HG02852 (cell line): Measurements from ENCODE around the gene ZNF324.
A peak's percentile ranks its signal among the peaks of the same experiment; 100 is the strongest.
"Not testable (repeated sequence)": the region's sequence is repeated elsewhere in the genome, so short reads cannot be mapped to it uniquely, and the experiment has no call there.

Source experiments
- ATAC-seq: cut with Tn5 transposase; IDR thresholded peaks from one replicate; pipeline ENCODE4 v1.9.1; 2021; ENCODE audit warnings: mild to moderate bottlenecking, moderate library complexity; ENCODE audit not compliant: unreplicated experiment

Gene ZNF324

GRCh38 chr19:58498316-58499020, 31.6 kb downstream of the ZNF324 start:
- peak; percentile 11 for ATAC-seq

GRCh38 chr19:58499021-58499927, 32.4 kb downstream of the ZNF324 start:
- ATAC-seq = peak; percentile 87

- no peak for ATAC-seq
These were observed 33.4 kb downstream of the ZNF324 start for GRCh38 chr19:58500242-58500641.

- ATAC-seq = not testable (repeated sequence)
These were observed 40.8 kb downstream of the ZNF324 start for GRCh38 chr19:58507602-58508223.

GRCh38 chr19:58509731-58510083, 42.8 kb downstream of the ZNF324 start:
- no peak for ATAC-seq

- ATAC-seq = no peak
These were observed 43.4 kb downstream of the ZNF324 start for GRCh38 chr19:58510084-58510862.

GRCh38 chr19:58511353-58512208, 44.7 kb downstream of the ZNF324 start, which contains the start of gene SLC27A5:
TSS of gene SLC27A5 (minus strand) at chr19:58511992. CDS start at chr19:58511955, 37 bp downstream.
- ATAC-seq = no peak

GRCh38 chr19:58513213-58513693, 46.4 kb downstream of the ZNF324 start:
- ATAC-seq = no peak

- peak; percentile 68 for ATAC-seq
These were observed 47.0 kb downstream of the ZNF324 start for GRCh38 chr19:58513694-58514563.

- no peak for ATAC-seq
These were observed 47.7 kb downstream of the ZNF324 start for GRCh38 chr19:58514564-58515022.

GRCh38 chr19:58515259-58515658, 48.4 kb downstream of the ZNF324 start:
- ATAC-seq = no peak

GRCh38 chr19:58516246-58516836, 49.5 kb downstream of the ZNF324 start:
- ATAC-seq = no peak

- no peak for ATAC-seq
These were observed 50.3 kb downstream of the ZNF324 start for GRCh38 chr19:58516964-58517833.

- no peak for ATAC-seq
These were observed 51.6 kb downstream of the ZNF324 start for GRCh38 chr19:58518256-58519086.

GRCh38 chr19:58519087-58519354, 52.1 kb downstream of the ZNF324 start:
- no peak for ATAC-seq

GRCh38 chr19:58519355-58520256, 52.7 kb downstream of the ZNF324 start, which contains the start of gene ZBTB45:
TSS of gene ZBTB45 (minus strand) at chr19:58519810. CDS start at chr19:58517673, 2,137 bp downstream.
- ATAC-seq = peak; percentile 83
